KMS-11 (cell line): ENCODE results near the gene RTEL1.

Experiments used
- H2AFZ ChIP-seq: fragments of 200-600 bp; sonication (generic); 2 replicates; pipeline ENCODE4 v1.6.1; 2016; ENCODE audit warnings: antibody characterized with exemption, mixed run types, low read depth
- H3K27ac ChIP-seq: fragments of 200-600 bp; sonication (generic); 2 replicates; pipeline ENCODE4 v1.6.1; 2016; ENCODE audit warnings: mild to moderate bottlenecking, mixed run types
- H3K27me3 ChIP-seq: fragments of 200-600 bp; sonication (generic); 2 replicates; pipeline ENCODE4 v1.6.1; 2017; ENCODE audit warnings: mild to moderate bottlenecking, low read depth, mixed run types, moderate library complexity; ENCODE audit not compliant: insufficient read depth
- H3K36me3 ChIP-seq: fragments of 200-600 bp; sonication (generic); 2 replicates; pipeline ENCODE4 v1.6.1; 2017; ENCODE audit warnings: mild to moderate bottlenecking, mixed run types; ENCODE audit not compliant: insufficient read depth
- H3K4me1 ChIP-seq: fragments of 200-600 bp; sonication (generic); 2 replicates; pipeline ENCODE4 v1.6.1; 2016; ENCODE audit warnings: mild to moderate bottlenecking, low read depth, mixed run types; ENCODE audit not compliant: poor library complexity, severe bottlenecking
- H3K4me2 ChIP-seq: fragments of 200-600 bp; sonication (generic); 2 replicates; pipeline ENCODE4 v1.7.0; 2016; ENCODE audit warnings: mild to moderate bottlenecking, mixed run types
- H3K4me3 ChIP-seq: fragments of 200-600 bp; sonication (generic); IDR thresholded peaks from 2 replicates; pipeline ENCODE4 v1.6.1; 2017; ENCODE audit warnings: low read depth, low read length, mixed read lengths; ENCODE audit not compliant: insufficient read depth
- H3K79me2 ChIP-seq: fragments of 200-600 bp; sonication (generic); 2 replicates; pipeline ENCODE4 v1.6.1; 2016; ENCODE audit warnings: low read depth, mixed run types; ENCODE audit not compliant: insufficient read depth
- H3K9ac ChIP-seq: fragments of 200-600 bp; sonication (generic); 2 replicates; pipeline ENCODE4 v1.6.1; 2016; ENCODE audit warnings: mild to moderate bottlenecking, mixed run types
- H4K20me1 ChIP-seq: fragments of 200-600 bp; sonication (generic); 2 replicates; pipeline ENCODE4 v1.6.1; 2016; ENCODE audit warnings: mild to moderate bottlenecking, mixed run types; ENCODE audit not compliant: insufficient read depth
- CTCF ChIP-seq: fragments of 200-600 bp; sonication (generic); conservative IDR thresholded peaks from 2 replicates; pipeline ENCODE4 v1.6.1; 2017; ENCODE audit warnings: low read depth, mild to moderate bottlenecking, antibody characterized with exemption, low read length, moderate library complexity, mixed read lengths

The RTEL1 gene

GRCh38 chr20:63686094-63686491, 28.0 kb downstream of the RTEL1 start:
- no peak for TF ChIP-seq CTCF
- Histone ChIP-seq H3K79me2 (no peaks in the 10 kb centered on the region), H3K27me3 (no peaks in the 10 kb centered on the region), H3K36me3 (no peaks in the 10 kb centered on the region), H2AFZ (no peak overlapping the region), H3K9ac (no peak overlapping the region), H3K4me2 (no peak overlapping the region), H3K27ac (no peak overlapping the region), H4K20me1 (no peaks in the 10 kb centered on the region), H3K4me1 (no peaks in the 10 kb centered on the region), H3K4me3 (no peak overlapping the region)

- H3K9ac ChIP-seq: no peak overlapping the region
- H3K4me1 ChIP-seq: no peaks in the 10 kb centered on the region
- H3K27me3 ChIP-seq: no peaks in the 10 kb centered on the region
- no peak overlapping the region for H3K27ac ChIP-seq
- no peaks in the 10 kb centered on the region for H3K36me3 ChIP-seq
- H3K4me3 ChIP-seq: no peak overlapping the region
- H2AFZ ChIP-seq: no peak overlapping the region
- no peaks in the 10 kb centered on the region for H3K79me2 ChIP-seq
- no peak for TF ChIP-seq CTCF
- no peak overlapping the region for H3K4me2 ChIP-seq
- no peaks in the 10 kb centered on the region for H4K20me1 ChIP-seq
Observed at GRCh38 chr20:63686492-63687321, 28.6 kb downstream of the RTEL1 start.

GRCh38 chr20:63687419-63688178, 29.5 kb downstream of the RTEL1 start:
- no peaks in the 10 kb centered on the region for H3K4me1 ChIP-seq
- H3K27ac ChIP-seq: no peak overlapping the region
- H3K27me3 ChIP-seq: no peaks in the 10 kb centered on the region
- no peak overlapping the region for H3K4me3 ChIP-seq
- no peaks in the 10 kb centered on the region for H3K79me2 ChIP-seq
- no peaks in the 10 kb centered on the region for H3K36me3 ChIP-seq
- H4K20me1 ChIP-seq: no peaks in the 10 kb centered on the region
- no peak for TF ChIP-seq CTCF
- H2AFZ ChIP-seq: no peak overlapping the region
- no peak overlapping the region for H3K9ac ChIP-seq
- H3K4me2 ChIP-seq: no peak overlapping the region

GRCh38 chr20:63688228-63689045, 30.3 kb downstream of the RTEL1 start:
- H3K4me2 ChIP-seq: no peak overlapping the region
- no peak overlapping the region for H2AFZ ChIP-seq
- H3K27ac ChIP-seq: no peak overlapping the region
- TF ChIP-seq CTCF: no peak
- no peaks in the 10 kb centered on the region for H3K79me2 ChIP-seq
- no peak overlapping the region for H3K9ac ChIP-seq
- no peaks in the 10 kb centered on the region for H3K4me1 ChIP-seq
- no peaks in the 10 kb centered on the region for H4K20me1 ChIP-seq
- H3K4me3 ChIP-seq: no peak overlapping the region
- no peaks in the 10 kb centered on the region for H3K36me3 ChIP-seq
- no peaks in the 10 kb centered on the region; the same call in 1 of the 2 replicates for H3K27me3 ChIP-seq
